Activated naive CD4-positive, alpha-beta T cell treated with anti-CD3 and anti-CD28 coated beads for 36 hours (primary cell): ENCODE results near the gene SLCO1B3. TPM values are rescaled to one million over a fixed set of nuclear protein-coding genes. Genes with fewer than 3 reads are reported as not detected.

Source experiments
- CTCF ChIA-PET: fragments of 350-600 bp; sonication (Branson Sonifier 250); formaldehyde crosslinking; loops from one replicate; lab custom pipeline; 2021; ENCODE audit warnings: antibody characterized with exemption; lab: Charles Lee
- DNase-seq: peaks from one replicate; pipeline ENCODE4 v3.0.0-alpha.2; 2020
- H3K27ac Mint-ChIP-seq: one replicate; pipeline ENCODE4 v1.8.0; 2021; ENCODE audit warnings: mild to moderate bottlenecking, mixed read lengths
- H3K27me3 Mint-ChIP-seq: one replicate; pipeline ENCODE4 v1.8.0; 2021; ENCODE audit warnings: low read depth, mixed read lengths
- H3K36me3 Mint-ChIP-seq: one replicate; pipeline ENCODE4 v1.8.0; 2021; ENCODE audit warnings: low read depth, mixed read lengths
- H3K4me1 Mint-ChIP-seq: one replicate; pipeline ENCODE4 v1.8.0; 2021; ENCODE audit warnings: low read depth, mixed read lengths
- H3K4me3 Mint-ChIP-seq: one replicate; pipeline ENCODE4 v1.8.0; 2021; ENCODE audit warnings: mild to moderate bottlenecking, moderate library complexity, mixed read lengths
- H3K9me3 Mint-ChIP-seq: one replicate; pipeline ENCODE4 v1.8.0; 2021; ENCODE audit warnings: mixed read lengths
- intact Hi-C: fragments of 100-400 bp; cut with micrococcal nuclease; formaldehyde crosslinking; loops from one replicate; pipeline ENCODE4 v1.15.1; 2023
- total RNA-seq, 2 experiments: library from RNA; stranded (reverse); gene quantifications; one replicate each; pipeline ENCODE4 v1.2.3, GENCODE V29; 2021

Gene SLCO1B3
- total RNA-seq, 2 experiments from 2014 or later = not detected

- no peak overlapping the region for H3K27ac Mint-ChIP-seq
- no peaks in the 10 kb centered on the region for H3K4me1 Mint-ChIP-seq
- H3K4me3 Mint-ChIP-seq = no peak overlapping the region
- intact Hi-C loops = no loop called here
- no peaks in the 10 kb centered on the region for H3K9me3 Mint-ChIP-seq
- H3K27me3 Mint-ChIP-seq = no peaks in the 10 kb centered on the region
- DNase-seq = no peak
- H3K36me3 Mint-ChIP-seq = no peaks in the 10 kb centered on the region
- CTCF ChIA-PET = no interaction called here
Observed at GRCh38 chr12:20931894-20932293, 121.4 kb downstream of the SLCO1B3 start.

- no peaks in the 10 kb centered on the region for H3K36me3 Mint-ChIP-seq
- H3K27me3 Mint-ChIP-seq = no peaks in the 10 kb centered on the region
- H3K9me3 Mint-ChIP-seq = no peaks in the 10 kb centered on the region
- DNase-seq = peak; percentile 39
- H3K27ac Mint-ChIP-seq = no peak overlapping the region
- no peaks in the 10 kb centered on the region for H3K4me1 Mint-ChIP-seq
- H3K4me3 Mint-ChIP-seq = no peak overlapping the region
- intact Hi-C loops = loop anchor here (1.0 to 5.0 kb wide), 2 partner anchors 223 to 299 kb away; no protein-coding TSS in a partner anchor
- CTCF ChIA-PET = interaction anchor here (0.8 kb wide), 1 partner anchor 9 kb away, joined by 3 read pairs; no protein-coding TSS in a partner anchor
Observed at GRCh38 chr12:20946732-20947131, 136.2 kb downstream of the SLCO1B3 start.

GRCh38 chr12:20950248-20950647, 139.7 kb downstream of the SLCO1B3 start:
- Mint-ChIP-seq H3K27me3 (no peaks in the 10 kb centered on the region), H3K36me3 (no peaks in the 10 kb centered on the region), H3K27ac (no peak overlapping the region), H3K9me3 (peaks cover 2% of the 10 kb centered on the region), H3K4me1 (no peaks in the 10 kb centered on the region), H3K4me3 (no peak overlapping the region)
- intact Hi-C loops = loop anchor here (2.0 kb wide), 1 partner anchor 731 kb away; no protein-coding TSS in a partner anchor
- no peak for DNase-seq
- CTCF ChIA-PET = interaction anchor here (0.7 to 1.0 kb wide), 3 partner anchors 39 to 426 kb away, joined by 3 read pairs; no protein-coding TSS in a partner anchor

- Mint-ChIP-seq H3K4me3 (no peak overlapping the region), H3K27ac (no peak overlapping the region), H3K4me1 (no peaks in the 10 kb centered on the region), H3K9me3 (peaks cover 3% of the 10 kb centered on the region), H3K27me3 (no peaks in the 10 kb centered on the region), H3K36me3 (no peaks in the 10 kb centered on the region)
- no peak for DNase-seq
- CTCF ChIA-PET = no interaction called here
- intact Hi-C loops = no loop called here
Observed at GRCh38 chr12:20963303-20963702, 152.8 kb downstream of the SLCO1B3 start.

- CTCF ChIA-PET = no interaction called here
- intact Hi-C loops = no loop called here
- no peak overlapping the region for H3K27ac Mint-ChIP-seq
- no peaks in the 10 kb centered on the region for H3K4me1 Mint-ChIP-seq
- peaks cover 3% of the 10 kb centered on the region for H3K9me3 Mint-ChIP-seq
- H3K27me3 Mint-ChIP-seq = no peaks in the 10 kb centered on the region
- H3K36me3 Mint-ChIP-seq = no peaks in the 10 kb centered on the region
- H3K4me3 Mint-ChIP-seq = no peak overlapping the region
- DNase-seq = no peak
Observed at GRCh38 chr12:20963762-20964161, 153.3 kb downstream of the SLCO1B3 start.

Other genes starting within 250 kb of the SLCO1B3 start
- not detected for gene SLCO1C1, start 115.4 kb upstream of the SLCO1B3 start, total RNA-seq